ENCODE results near the gene FBN3.

Gene FBN3

GRCh38 chr19:8088752-8089663 is 60.4 kb downstream of the FBN3 start:
- no peak for DNase-seq

- DNase-seq = no peak
These were observed 61.5 kb downstream of the FBN3 start for GRCh38 chr19:8087876-8088275.

- no peak for DNase-seq
These were observed 62.5 kb downstream of the FBN3 start for GRCh38 chr19:8086849-8087248.

DNA sequence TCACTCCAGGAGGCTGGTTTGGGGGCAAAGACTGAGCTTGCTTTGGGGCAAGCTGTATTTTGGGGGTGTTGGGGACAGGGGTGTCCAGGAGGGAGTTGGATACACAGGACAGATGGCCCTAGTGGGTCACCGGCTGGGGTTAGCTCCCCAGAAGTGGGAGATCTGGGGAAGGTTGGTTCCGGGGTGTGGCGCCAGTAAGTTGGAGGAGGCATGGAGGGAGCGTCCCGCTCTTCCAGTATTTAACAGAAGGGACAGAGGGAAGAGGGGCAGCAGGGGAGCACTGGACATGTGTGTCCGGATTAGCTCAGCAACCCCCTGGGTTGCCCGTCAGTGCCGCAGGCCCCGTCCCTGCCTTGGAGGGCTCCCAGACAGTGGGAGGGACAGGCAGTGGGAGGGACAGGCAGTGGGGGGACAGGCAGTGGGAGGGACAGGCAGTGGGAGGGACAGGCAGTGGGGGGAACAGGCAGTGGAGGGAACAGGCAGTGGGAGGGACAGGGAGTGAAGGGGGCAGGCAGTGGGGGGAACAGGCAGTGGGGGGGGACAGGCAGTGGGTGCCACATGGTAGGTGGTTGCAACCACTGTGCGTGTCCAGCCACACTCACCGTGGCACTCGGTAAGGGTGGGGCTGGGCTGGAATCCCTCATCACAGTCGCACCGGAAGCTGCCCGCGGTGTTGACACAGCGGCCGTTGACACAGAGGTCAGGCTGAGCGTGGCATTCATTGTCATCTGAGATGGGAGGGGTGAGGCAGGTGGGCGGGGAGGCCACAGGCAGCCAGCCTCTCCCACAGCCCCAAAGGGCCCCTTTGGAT is 63.6 kb downstream of the FBN3 start:
- no peak for DNase-seq

GRCh38 chr19:8084152-8084551 is 65.2 kb downstream of the FBN3 start:
- DNase-seq = no peak

GRCh38 chr19:8083141-8083540 is 66.3 kb downstream of the FBN3 start:
- DNase-seq = no peak

- no peak for DNase-seq
These were observed 67.5 kb downstream of the FBN3 start for GRCh38 chr19:8081569-8082550.

- no peak for DNase-seq
These were observed 68.6 kb downstream of the FBN3 start for GRCh38 chr19:8080832-8081231.

- DNase-seq = no peak
These were observed 69.4 kb downstream of the FBN3 start for GRCh38 chr19:8079988-8080387.

DNA sequence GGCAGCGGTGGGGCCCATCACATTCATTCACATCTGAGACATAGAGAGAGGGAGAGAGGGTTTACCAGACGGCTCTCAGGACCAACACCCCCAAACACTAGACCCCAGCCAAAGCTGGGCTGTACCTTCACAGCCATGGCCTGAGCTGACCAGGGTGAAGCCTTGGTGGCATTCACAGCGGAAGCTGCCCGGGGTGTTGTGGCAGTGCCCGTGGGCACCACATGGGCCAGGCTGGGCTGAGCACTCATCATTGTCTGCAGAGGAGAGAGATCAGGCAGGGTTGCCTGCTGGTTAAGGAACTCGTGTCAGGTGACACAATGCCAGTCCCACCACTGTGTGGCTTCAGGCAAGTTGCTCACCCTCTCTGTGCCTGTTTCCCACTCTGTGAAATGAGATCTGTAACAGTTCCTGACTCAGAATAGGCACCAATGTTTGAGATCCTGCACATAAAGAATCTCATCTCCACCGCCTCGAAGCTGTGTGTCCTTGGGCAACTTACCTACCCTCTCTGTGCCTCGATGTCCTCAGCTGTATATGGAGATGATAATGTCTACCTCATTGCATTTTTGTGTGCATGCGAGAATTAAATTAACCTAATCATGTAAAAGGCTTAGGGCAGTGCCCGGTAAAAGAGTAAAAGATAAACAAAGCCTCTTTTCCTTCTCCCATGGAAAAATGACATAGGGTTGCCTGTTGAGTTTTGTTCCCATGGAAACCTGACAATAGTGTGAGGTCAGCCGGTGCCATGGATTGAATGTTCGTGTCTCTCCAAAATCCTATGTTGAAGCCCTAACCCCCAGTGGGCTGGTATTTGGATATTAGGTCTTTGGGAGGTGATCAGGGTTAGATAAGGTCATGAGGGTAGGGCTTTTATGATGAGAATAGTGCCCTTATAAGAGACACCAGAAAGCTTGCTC is 74.0 kb downstream of the FBN3 start:
- no peak for DNase-seq

GRCh38 chr19:8074501-8074900 is 74.9 kb downstream of the FBN3 start:
- DNase-seq = no peak

GRCh38 chr19:8071912-8072311 is 77.5 kb downstream of the FBN3 start:
- no peak for DNase-seq

DNA sequence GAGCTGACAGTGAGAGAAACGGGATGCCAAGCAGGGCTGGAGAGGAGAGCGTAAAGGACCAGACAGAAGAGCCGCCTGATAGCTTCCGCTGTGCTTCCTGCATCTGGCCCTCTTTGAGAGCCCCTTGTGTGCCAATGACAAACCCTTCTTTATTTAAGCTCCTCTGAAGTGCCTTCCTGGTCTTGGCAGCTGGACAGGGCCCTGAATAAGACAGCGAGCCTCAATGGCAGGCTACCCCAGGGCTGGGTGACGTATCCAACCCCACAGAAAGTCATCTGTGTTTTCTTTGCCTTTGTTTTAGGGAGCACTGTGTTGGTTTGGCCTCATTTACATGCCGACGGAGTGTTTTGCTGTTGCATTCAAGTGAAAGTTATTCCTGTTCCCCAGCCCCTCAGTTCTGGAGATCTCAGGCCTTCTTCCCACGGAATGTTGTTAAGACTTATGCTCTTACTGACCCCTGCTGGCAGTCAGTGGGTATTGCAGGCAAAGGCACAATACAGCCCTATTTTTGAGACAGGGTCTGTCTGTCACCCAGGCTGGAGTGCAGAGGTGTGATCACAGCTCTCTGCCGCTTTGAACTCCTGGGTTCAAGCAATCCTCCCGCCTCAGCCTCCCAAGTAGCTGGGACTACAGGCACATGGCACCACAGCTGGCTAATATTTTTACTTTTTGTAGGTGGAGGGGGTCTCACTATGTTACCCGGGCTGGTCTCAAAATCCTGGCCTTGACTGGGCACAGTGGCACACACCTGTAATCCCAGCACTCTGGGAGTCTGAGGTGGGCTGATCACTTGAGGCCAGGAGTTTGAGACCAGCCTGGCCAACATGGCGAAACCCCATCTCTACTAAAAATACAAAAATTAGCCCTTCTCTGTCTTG is 80.1 kb downstream of the FBN3 start:
- DNase-seq = no peak

- no peak for DNase-seq
These were observed 83.5 kb downstream of the FBN3 start for GRCh38 chr19:8065875-8066261.

- DNase-seq = no peak
These were observed 84.2 kb downstream of the FBN3 start for GRCh38 chr19:8064911-8065874.

DNA sequence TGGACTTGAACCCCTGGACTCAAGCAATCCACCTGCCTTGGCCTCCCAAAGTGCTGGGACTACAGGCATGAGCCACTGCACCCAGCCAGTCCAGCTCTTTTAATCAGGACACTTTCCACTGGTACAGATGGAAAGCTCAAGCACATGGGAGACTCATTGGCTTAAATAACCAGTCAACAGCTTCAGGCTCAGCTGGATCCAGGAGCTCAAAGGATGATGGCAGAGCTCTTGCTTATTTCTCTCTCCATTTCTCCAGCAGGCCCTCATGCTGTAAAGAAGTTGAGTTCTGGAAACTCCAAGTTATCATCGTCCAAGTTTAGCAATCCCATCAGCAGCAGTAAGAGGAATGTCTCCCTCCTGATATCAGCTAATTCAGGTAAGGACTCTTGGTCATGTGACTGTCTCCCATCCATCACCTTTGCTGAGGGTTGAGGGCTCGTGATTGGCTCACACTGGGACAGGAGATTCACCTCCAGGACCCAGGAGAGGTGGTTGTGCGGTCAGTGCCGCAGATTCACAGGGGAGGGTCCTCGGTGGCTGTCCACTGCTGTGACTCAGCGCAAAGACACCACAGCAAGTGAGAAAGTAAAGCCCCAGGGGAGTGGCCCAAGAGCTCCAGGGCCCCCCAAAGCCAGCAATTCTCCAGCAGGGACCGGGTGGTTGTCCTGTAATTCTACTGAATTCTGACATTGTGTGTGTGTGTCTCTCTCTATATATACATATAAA is 91.7 kb downstream of the FBN3 start:
- DNase-seq = no peak

GRCh38 chr19:8056533-8056932 is 92.9 kb downstream of the FBN3 start:
- no peak for DNase-seq

DNA sequence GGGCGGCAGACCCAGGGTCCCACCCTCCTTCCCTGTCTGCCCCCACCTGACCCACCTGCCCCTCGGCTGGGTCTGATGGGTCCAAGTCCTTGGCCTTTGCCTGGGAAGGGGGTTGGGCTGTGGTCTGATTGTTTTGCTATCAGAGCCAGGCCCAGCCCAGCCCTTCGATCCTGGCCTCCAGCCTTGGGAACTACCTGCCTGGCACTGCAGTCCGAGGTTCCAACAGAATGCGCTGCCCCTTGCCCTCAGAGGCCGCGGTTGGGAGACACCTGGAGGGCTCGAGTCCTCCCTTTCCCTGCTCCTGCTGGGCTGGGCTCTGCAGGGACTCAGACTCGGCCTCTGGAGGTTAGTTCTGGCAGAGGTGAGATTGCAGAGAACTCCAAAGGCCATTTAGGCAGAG is 95.2 kb downstream of the FBN3 start:
- no peak for DNase-seq

DNA sequence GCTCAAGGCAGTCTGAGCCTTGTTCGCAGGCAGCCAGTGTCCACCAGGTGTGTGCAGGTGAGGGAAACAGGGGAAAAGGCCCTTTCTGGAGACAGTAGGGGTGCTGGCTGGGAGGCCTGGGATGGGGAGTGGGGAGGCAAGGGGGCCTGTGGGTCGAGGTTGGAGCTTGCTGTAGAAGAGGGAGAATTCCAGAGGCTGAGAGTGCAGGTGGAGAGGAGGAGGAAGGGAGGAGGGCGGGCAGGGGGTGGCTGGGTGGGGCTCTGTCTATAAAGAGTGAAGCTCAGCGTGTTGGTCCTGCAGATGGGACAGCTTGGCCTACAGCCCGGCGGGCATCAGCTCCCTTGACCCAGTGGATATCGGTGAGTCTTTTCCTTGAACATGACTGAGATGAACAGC is 96.9 kb downstream of the FBN3 start, which contains the start of gene CCL25:
Gene CCL25 (plus strand): TSS at position 297 of the 396 bp plus-strand sequence. CDS start 290 bp downstream, outside the sequence.
- DNase-seq = no peak

Measured in hippocampal formation (tissue), 2 donors.